ENCODE measurements around the gene SLC46A2. TPM values are rescaled to one million over a fixed set of nuclear protein-coding genes. Genes with fewer than 3 reads are reported as not detected.

The SLC46A2 gene
- total RNA-seq, 1 donor from 2014 or later, result not detected

DNA sequence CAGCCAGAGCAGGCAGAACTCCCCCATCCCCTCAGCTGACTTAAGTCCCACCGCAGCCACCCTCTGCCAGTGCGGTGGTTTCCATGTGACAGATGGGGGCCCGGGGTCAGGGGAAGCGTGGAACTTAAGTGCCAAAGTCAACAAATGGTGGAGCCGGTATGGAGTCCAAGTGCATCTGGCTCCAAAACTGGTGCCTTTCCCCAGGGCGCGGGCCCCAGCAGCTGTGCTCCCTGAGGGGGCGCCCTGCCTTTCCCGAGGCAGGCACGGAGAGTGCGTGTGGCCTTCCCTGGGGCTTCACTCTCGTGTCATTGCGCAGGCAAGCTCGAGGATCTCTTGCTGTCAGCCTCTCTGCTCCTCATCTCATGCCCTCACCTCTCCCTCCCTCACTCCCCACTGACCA, 33.8 kb downstream of the SLC46A2 start:
- Mint-ChIP-seq H3K27me3 (ENCODE audit: unreplicated experiment) (peaks cover 7% of the 10 kb centered on the region), H3K36me3 (ENCODE audit: unreplicated experiment) (no peaks in the 10 kb centered on the region), H3K4me1 (ENCODE audit: low read depth, unreplicated experiment) (peaks cover 32% of the 10 kb centered on the region), H3K4me3 (ENCODE audit: unreplicated experiment) (no peak overlapping the region), H3K27ac (ENCODE audit: unreplicated experiment) (no peak overlapping the region), H3K9me3 (ENCODE audit: unreplicated experiment) (peaks cover 15% of the 10 kb centered on the region)
- no peak for DNase-seq
- TF ChIP-seq, protein P1, sequence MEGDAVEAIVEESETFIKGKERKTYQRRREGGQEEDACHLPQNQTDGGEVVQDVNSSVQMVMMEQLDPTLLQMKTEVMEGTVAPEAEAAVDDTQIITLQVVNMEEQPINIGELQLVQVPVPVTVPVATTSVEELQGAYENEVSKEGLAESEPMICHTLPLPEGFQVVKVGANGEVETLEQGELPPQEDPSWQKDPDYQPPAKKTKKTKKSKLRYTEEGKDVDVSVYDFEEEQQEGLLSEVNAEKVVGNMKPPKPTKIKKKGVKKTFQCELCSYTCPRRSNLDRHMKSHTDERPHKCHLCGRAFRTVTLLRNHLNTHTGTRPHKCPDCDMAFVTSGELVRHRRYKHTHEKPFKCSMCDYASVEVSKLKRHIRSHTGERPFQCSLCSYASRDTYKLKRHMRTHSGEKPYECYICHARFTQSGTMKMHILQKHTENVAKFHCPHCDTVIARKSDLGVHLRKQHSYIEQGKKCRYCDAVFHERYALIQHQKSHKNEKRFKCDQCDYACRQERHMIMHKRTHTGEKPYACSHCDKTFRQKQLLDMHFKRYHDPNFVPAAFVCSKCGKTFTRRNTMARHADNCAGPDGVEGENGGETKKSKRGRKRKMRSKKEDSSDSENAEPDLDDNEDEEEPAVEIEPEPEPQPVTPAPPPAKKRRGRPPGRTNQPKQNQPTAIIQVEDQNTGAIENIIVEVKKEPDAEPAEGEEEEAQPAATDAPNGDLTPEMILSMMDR (IDR thresholded peaks at IDR 0.05; ENCODE audit: partially characterized antibody, unreplicated experiment), result no peak

DNA sequence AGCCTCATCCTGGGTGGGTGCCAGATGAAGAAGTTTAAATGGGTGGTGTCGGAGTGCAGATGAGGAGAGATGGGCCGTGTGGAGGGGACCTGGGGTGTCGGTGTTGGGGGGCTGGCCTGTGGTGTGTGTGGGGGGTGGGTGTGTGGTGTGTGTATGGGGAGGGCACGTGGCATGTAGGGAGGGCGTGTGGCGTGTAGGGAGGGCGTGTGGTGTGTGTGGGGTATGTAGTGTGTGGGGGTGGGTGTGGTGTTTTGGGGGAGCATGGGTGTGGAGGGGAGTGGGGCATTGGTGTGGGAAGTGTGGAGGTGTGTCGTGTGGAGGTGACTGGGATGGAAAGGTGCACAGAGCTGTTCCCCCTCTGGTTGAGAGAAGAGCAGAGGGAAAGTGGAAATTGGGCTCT, 34.5 kb downstream of the SLC46A2 start:
- Mint-ChIP-seq H3K36me3 (ENCODE audit: unreplicated experiment) (no peaks in the 10 kb centered on the region), H3K9me3 (ENCODE audit: unreplicated experiment) (peaks cover 12% of the 10 kb centered on the region), H3K4me1 (ENCODE audit: low read depth, unreplicated experiment) (peaks cover 27% of the 10 kb centered on the region), H3K27me3 (ENCODE audit: unreplicated experiment) (peaks cover 7% of the 10 kb centered on the region), H3K27ac (ENCODE audit: unreplicated experiment) (peak overlapping the region; percentile 43), H3K4me3 (ENCODE audit: unreplicated experiment) (no peak overlapping the region)
- no peak for DNase-seq
- TF ChIP-seq, protein P1 (IDR thresholded peaks at IDR 0.05; ENCODE audit: partially characterized antibody, unreplicated experiment), result no peak

DNA sequence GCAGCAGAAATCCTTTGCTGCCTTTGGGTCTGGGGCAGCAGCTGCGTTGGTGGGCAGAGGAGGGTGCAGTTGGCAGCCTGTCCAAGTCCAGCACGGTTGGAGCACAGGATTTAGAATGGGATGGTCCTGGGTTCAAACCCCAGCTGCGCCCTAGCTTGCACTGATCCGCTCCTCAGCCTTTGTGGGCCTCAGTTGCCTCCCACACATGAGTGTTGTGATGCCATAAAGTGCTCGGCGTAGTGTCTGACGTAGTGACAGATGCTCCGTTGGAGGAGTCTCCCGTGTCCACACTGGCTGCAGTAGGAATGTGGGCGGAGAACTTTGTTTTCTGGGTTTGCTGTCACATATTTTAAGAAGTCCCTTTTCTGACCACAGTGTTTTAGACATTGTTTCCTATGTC, 36.0 kb downstream of the SLC46A2 start:
- H3K27me3 Mint-ChIP-seq (ENCODE audit: unreplicated experiment), result peaks cover 7% of the 10 kb centered on the region
- no peaks in the 10 kb centered on the region for H3K36me3 Mint-ChIP-seq (ENCODE audit: unreplicated experiment)
- TF ChIP-seq, protein P1 (IDR thresholded peaks at IDR 0.05; ENCODE audit: partially characterized antibody, unreplicated experiment), result no peak
- H3K27ac Mint-ChIP-seq (ENCODE audit: unreplicated experiment), result no peak overlapping the region
- peaks cover 27% of the 10 kb centered on the region for H3K4me1 Mint-ChIP-seq (ENCODE audit: low read depth, unreplicated experiment)
- H3K4me3 Mint-ChIP-seq (ENCODE audit: unreplicated experiment), result no peak overlapping the region
- DNase-seq, result no peak
- peaks cover 12% of the 10 kb centered on the region for H3K9me3 Mint-ChIP-seq (ENCODE audit: unreplicated experiment)

GRCh38 chr9:112853882-112854585, 36.6 kb downstream of the SLC46A2 start:
- H3K4me1 Mint-ChIP-seq (ENCODE audit: low read depth, unreplicated experiment), result peaks cover 27% of the 10 kb centered on the region
- DNase-seq, result no peak
- H3K9me3 Mint-ChIP-seq (ENCODE audit: unreplicated experiment), result peaks cover 12% of the 10 kb centered on the region
- no peak overlapping the region for H3K4me3 Mint-ChIP-seq (ENCODE audit: unreplicated experiment)
- H3K27ac Mint-ChIP-seq (ENCODE audit: unreplicated experiment), result no peak overlapping the region
- H3K27me3 Mint-ChIP-seq (ENCODE audit: unreplicated experiment), result peaks cover 7% of the 10 kb centered on the region
- TF ChIP-seq, protein P1 (IDR thresholded peaks at IDR 0.05; ENCODE audit: partially characterized antibody, unreplicated experiment), result no peak
- H3K36me3 Mint-ChIP-seq (ENCODE audit: unreplicated experiment), result no peaks in the 10 kb centered on the region

DNA sequence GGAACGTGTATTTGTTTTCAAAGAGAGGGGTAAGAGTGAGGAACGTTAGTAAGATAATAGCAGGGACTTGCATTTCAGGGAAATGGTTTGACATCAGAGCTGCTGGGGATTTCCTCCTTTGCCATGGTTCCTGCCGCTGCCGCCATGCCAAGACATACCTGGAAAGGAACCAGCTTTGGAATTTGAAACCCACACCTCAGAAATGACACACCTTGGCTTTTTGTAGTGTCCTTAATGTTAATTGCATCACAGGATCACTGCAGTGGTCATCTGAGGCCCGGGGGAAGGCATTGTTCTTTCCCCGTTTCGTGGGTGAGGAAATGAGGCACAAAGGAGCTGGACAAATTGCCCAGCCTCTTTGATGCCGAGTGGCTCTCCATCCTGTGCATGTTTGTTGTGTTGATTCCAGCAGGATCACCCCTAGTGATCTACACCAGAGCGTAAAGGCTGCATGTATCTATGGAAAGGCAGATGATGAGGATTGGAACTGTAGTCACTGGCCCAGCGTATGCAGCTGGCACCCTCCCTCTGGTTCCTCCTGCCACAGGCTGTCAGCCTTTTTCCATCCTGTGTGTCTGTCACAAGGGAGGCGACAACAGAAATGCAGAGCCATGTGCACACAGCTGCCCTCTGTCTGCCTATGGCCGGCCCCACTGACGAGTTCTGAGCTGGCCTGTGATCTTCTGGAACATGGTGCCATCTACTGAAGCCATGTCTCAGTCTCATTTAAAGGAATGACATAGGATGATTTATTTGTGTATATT, 37.8 kb downstream of the SLC46A2 start:
- peak; percentile 73 for DNase-seq
- peaks cover 12% of the 10 kb centered on the region for H3K9me3 Mint-ChIP-seq (ENCODE audit: unreplicated experiment)
- TF ChIP-seq, protein P1 (IDR thresholded peaks at IDR 0.05; ENCODE audit: partially characterized antibody, unreplicated experiment), result no peak
- H3K4me1 Mint-ChIP-seq (ENCODE audit: low read depth, unreplicated experiment), result peaks cover 27% of the 10 kb centered on the region
- peak overlapping the region; percentile 77 for H3K27ac Mint-ChIP-seq (ENCODE audit: unreplicated experiment)
- H3K4me3 Mint-ChIP-seq (ENCODE audit: unreplicated experiment), result peak overlapping the region; percentile 30
- H3K36me3 Mint-ChIP-seq (ENCODE audit: unreplicated experiment), result no peaks in the 10 kb centered on the region
- H3K27me3 Mint-ChIP-seq (ENCODE audit: unreplicated experiment), result peaks cover 7% of the 10 kb centered on the region

Measured in glutamatergic neuron (in vitro differentiated cells).